Endothelial cell of umbilical vein (primary cell): ENCODE results near the gene TBC1D30. TPM values are rescaled to one million over a fixed set of nuclear protein-coding genes. Genes with fewer than 3 reads are reported as not detected.
A peak's percentile ranks its signal among the peaks of the same experiment; 100 is the strongest.

Source experiments
- BruUV-seq: library from RNA; stranded (reverse); fragments of 400-500 nt; replicated peaks from 2 replicates; lab custom pipeline; 2021; lab: Mats Ljungman, UMichigan
- CTCF ChIA-PET: fragments of 300-600, 350-600 bp; sonication (Branson Sonifier 250); formaldehyde crosslinking; loops from one replicate; lab custom pipeline; 2021; ENCODE audit warnings: antibody characterized with exemption, inconsistent platforms; lab: Charles Lee
- POLR2A ChIA-PET: fragments of 300-600, 350-600 bp; sonication (Branson Sonifier 250); formaldehyde crosslinking; loops from one replicate; lab custom pipeline; 2021; ENCODE audit warnings: antibody characterized with exemption, inconsistent platforms; lab: Charles Lee
- DNase-seq: peaks from one replicate; pipeline ENCODE4 v3.0.0-alpha.2; 2011; ENCODE audit warnings: low read depth, low spot score
- FAIRE-seq: peaks from 2 replicates; lab custom pipeline; 2011; peaks lifted over from hg19 to GRCh38; lab: Jason Lieb, UNC
- H2AFZ ChIP-seq: 2 replicates; pipeline ENCODE4 v1.6.0; 2012; ENCODE audit warnings: low read depth, low read length, control low read depth, inconsistent platforms
- H3K27ac ChIP-seq: 2 replicates; pipeline ENCODE4 v1.5.1; 2011; ENCODE audit warnings: low read depth, mild to moderate bottlenecking, control low read depth, low read length, moderate library complexity; ENCODE audit not compliant: insufficient read depth
- H3K27me3 ChIP-seq, 2 experiments: 2 replicates each; pipeline versions ENCODE4 v1.6.0 to v1.6.1; 2011; ENCODE audit warnings: low read length in 2 of 2, mixed read lengths in 1 of 2; ENCODE audit not compliant: control insufficient read depth in 2 of 2, insufficient read depth in 2 of 2
- H3K36me3 ChIP-seq, 2 experiments: 2 replicates in 1 of 2; 3 replicates in 1 of 2; pipeline ENCODE4 v1.5.1; 2011; ENCODE audit warnings: low read length in 2 of 2, mild to moderate bottlenecking in 1 of 2, moderate library complexity in 1 of 2; ENCODE audit not compliant: control insufficient read depth in 2 of 2, insufficient read depth in 2 of 2; ENCODE audit errors: extremely low read depth in 1 of 2
- H3K4me1 ChIP-seq: 3 replicates; pipeline ENCODE4 v1.5.1; 2011; ENCODE audit warnings: mild to moderate bottlenecking, low read length; ENCODE audit not compliant: control insufficient read depth, insufficient read depth; ENCODE audit errors: extremely low read depth
- H3K4me2 ChIP-seq: 2 replicates; pipeline ENCODE4 v1.6.1; 2011; ENCODE audit warnings: low read length, control low read depth, mixed read lengths; ENCODE audit not compliant: insufficient read depth
- H3K4me3 ChIP-seq, 3 experiments: fragments of 200-600 bp in 1 of 3; sonication (generic), shearing (Covaris generic) in 1 of 3; replicated peaks in 1 of 3; 2 replicates each; pipeline ENCODE4 v1.5.1; 2011 to 2016; ENCODE audit warnings: control low read depth in 3 of 3, low read length in 3 of 3, mild to moderate bottlenecking in 2 of 3, inconsistent platforms in 1 of 3, low read depth in 1 of 3, moderate library complexity in 1 of 3; ENCODE audit not compliant: insufficient read depth in 1 of 3
- H3K79me2 ChIP-seq: 2 replicates; pipeline ENCODE4 v1.6.0; 2012; ENCODE audit warnings: low read length, inconsistent platforms; ENCODE audit not compliant: control insufficient read depth, insufficient read depth
- H3K9ac ChIP-seq: replicated peaks from 2 replicates; pipeline ENCODE3; 2011; ENCODE audit warnings: low read length, control low read depth; ENCODE audit not compliant: insufficient read depth; ENCODE audit errors: extremely low read depth
- H3K9me1 ChIP-seq: replicated peaks from 3 replicates; pipeline ENCODE4 v1.6.0; 2011; ENCODE audit warnings: mild to moderate bottlenecking, low read length; ENCODE audit not compliant: control insufficient read depth, insufficient read depth; ENCODE audit errors: extremely low read depth
- H3K9me3 ChIP-seq: replicated peaks from 2 replicates; pipeline ENCODE4 v1.5.1; 2012; ENCODE audit warnings: low read length, inconsistent platforms; ENCODE audit not compliant: control insufficient read depth, insufficient read depth
- H4K20me1 ChIP-seq: replicated peaks from 2 replicates; pipeline ENCODE3; 2011; ENCODE audit warnings: mild to moderate bottlenecking, low read length; ENCODE audit not compliant: control insufficient read depth, insufficient read depth; ENCODE audit errors: extremely low read depth
- GATA2 ChIP-seq: IDR thresholded peaks from 2 replicates; pipeline ENCODE4 v1.7.0; 2011; ENCODE audit warnings: low read depth, mild to moderate bottlenecking, moderate library complexity, mixed read lengths, low read length; ENCODE audit not compliant: insufficient read length, insufficient read depth
- POLR2AphosphoS5 ChIP-seq: IDR thresholded peaks from 2 replicates; pipeline ENCODE4 v1.6.1; 2012; ENCODE audit warnings: low read depth, mild to moderate bottlenecking, control low read depth, low read length, moderate library complexity; ENCODE audit not compliant: insufficient read depth
- dilution Hi-C: fragments of 300-500 bp; cut with MboI; formaldehyde crosslinking; loops from one replicate; pipeline ENCODE4 v1.15.0; 2019; ENCODE audit warnings: low sequenced_read_pairs; ENCODE audit not compliant: extremely low pct_ligation_motif_present
- intact Hi-C: fragments of 100-400 bp; cut with micrococcal nuclease; formaldehyde crosslinking; loops from one replicate; pipeline ENCODE4 v1.10.0; 2022
- polyA plus RNA-seq, 4 experiments: library from polyadenylated mRNA; depleted of rRNA in 3 of 4; stranded (reverse) in 3 of 4; unstranded in 1 of 4; fragments of >200 nt; gene quantifications; 2 replicates each; pipeline versions ENCODE4 v1.2.1 to v1.2.3, GENCODE V29; 2011 to 2012; ENCODE audit warnings: missing spikeins in 1 of 4
- total RNA-seq: library from RNA; stranded (reverse); gene quantifications from 2 replicates; pipeline ENCODE4 v1.2.3, GENCODE V29; 2021
- TF ChIP-seq, protein P1 (sequence below), 2 donors: IDR thresholded peaks; 1 replicate in 1 of 2; 2 replicates in 1 of 2; pipeline ENCODE4 v1.5.1; 2011; ENCODE audit warnings: low read length in 2 of 2, mild to moderate bottlenecking in 2 of 2, moderate library complexity in 2 of 2, control low read depth in 1 of 2, inconsistent platforms in 1 of 2, low read depth in 1 of 2; ENCODE audit not compliant: insufficient read depth in 1 of 2; ENCODE audit errors: extremely low read depth in 1 of 2
- TF ChIP-seq, protein P2 (sequence below): IDR thresholded peaks from 2 replicates; pipeline ENCODE4 v1.6.1; 2011; ENCODE audit not compliant: insufficient read depth, insufficient read length

The TBC1D30 gene
- total and polyA plus RNA-seq, 2 donors (not counting 3 experiments of a cell fraction or from before 2014, with no cell fraction given) = 4.4 to 7.6 TPM

DNA sequence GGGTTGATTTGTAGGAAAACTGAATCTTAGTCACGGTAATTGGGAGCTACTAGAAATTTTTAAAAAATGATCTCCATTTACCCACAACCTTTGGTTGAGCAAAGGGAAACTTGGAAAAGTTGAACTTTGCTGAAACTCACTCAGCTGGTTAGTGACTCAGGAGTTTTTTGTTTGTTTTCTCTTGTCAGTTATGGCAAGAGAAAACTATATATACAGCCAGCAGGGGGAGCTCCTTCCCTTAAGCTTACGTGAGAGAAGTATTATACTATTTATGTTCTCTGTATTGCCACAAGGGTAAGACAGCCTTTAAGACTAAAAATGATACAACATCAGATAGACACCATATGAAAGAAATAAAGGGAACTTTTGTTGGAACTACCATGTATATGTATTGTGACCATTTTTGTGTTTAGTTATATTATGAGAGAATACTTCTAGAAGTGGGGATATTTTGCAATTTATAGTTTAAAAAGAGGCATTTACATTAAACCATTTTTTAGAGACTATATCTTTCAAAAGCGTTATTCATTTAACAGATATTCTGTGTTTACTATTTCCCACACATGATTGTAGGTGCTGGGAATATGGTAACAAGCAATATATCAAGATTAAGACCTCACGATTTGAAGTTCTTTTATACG lies 28.1 kb upstream of the TBC1D30 start:
- POLR2A ChIA-PET = no interaction called here
- FAIRE-seq = peak; percentile 76

More for the DNA sequence above, 28.1 kb upstream of the TBC1D30 start:
- Histone ChIP-seq H2AFZ (no peak overlapping the region), H3K36me3 (no peaks in the 10 kb centered on the region), H3K27ac (no peak overlapping the region), H4K20me1 (no peaks in the 10 kb centered on the region), H3K9me3 (no peaks in the 10 kb centered on the region), H3K4me3 (no peak overlapping the region), H3K4me1 (no peaks in the 10 kb centered on the region), H3K9ac (no peak overlapping the region), H3K9me1 (no peaks in the 10 kb centered on the region), H3K27me3 (no peaks in the 10 kb centered on the region), H3K4me2 (peak overlapping the region; percentile 12), H3K79me2 (no peaks in the 10 kb centered on the region)
- CTCF ChIA-PET = interaction anchor here (0.6 to 3.5 kb wide), 50 partner anchors 9 to 1506 kb away, joined by 3 to 47 read pairs (median 4); partner anchors contain the start of genes HELB and LEMD3
- intact Hi-C loops = loop anchor here (1.0 kb wide), 1 partner anchor 327 kb away; no protein-coding TSS in a partner anchor
- DNase-seq = peak; percentile 93
- dilution Hi-C loops = no loop called here
- no TSS peak for BruUV-seq
- TF ChIP-seq POLR2AphosphoS5 = no peak
- TF ChIP-seq, protein P1, sequence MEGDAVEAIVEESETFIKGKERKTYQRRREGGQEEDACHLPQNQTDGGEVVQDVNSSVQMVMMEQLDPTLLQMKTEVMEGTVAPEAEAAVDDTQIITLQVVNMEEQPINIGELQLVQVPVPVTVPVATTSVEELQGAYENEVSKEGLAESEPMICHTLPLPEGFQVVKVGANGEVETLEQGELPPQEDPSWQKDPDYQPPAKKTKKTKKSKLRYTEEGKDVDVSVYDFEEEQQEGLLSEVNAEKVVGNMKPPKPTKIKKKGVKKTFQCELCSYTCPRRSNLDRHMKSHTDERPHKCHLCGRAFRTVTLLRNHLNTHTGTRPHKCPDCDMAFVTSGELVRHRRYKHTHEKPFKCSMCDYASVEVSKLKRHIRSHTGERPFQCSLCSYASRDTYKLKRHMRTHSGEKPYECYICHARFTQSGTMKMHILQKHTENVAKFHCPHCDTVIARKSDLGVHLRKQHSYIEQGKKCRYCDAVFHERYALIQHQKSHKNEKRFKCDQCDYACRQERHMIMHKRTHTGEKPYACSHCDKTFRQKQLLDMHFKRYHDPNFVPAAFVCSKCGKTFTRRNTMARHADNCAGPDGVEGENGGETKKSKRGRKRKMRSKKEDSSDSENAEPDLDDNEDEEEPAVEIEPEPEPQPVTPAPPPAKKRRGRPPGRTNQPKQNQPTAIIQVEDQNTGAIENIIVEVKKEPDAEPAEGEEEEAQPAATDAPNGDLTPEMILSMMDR (IDR thresholded peaks at IDR 0.05; ENCODE audit: extremely low read depth in 1 of 2, insufficient read depth in 1 of 2, low read depth in 1 of 2, low read length in 2 of 2) = peak; percentile 63 to 68
- TF ChIP-seq, protein P2, sequence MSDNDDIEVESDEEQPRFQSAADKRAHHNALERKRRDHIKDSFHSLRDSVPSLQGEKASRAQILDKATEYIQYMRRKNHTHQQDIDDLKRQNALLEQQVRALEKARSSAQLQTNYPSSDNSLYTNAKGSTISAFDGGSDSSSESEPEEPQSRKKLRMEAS = no peak
- no peak for TF ChIP-seq GATA2
